ENCODE results near the gene EVX2. TPM values are rescaled to one million over a fixed set of nuclear protein-coding genes. Genes with fewer than 3 reads are reported as not detected.

Gene EVX2
- polyA plus RNA-seq, 1 donor from 2014 or later: not detected

- peaks cover 4% of the 10 kb centered on the region for H3K9me3 ChIP-seq (ENCODE audit: low read length)
- H4K20me1 ChIP-seq (ENCODE audit: insufficient read depth): no peaks in the 10 kb centered on the region
- H3F3A ChIP-seq (ENCODE audit: insufficient read depth, low read length, poor library complexity, severe bottlenecking): no peaks in the 10 kb centered on the region
- H3K4me2 ChIP-seq (ENCODE audit: low read length): no peak overlapping the region
- H3K36me3 ChIP-seq (ENCODE audit: insufficient read depth, low read length): no peaks in the 10 kb centered on the region
- no peak overlapping the region for H3K9ac ChIP-seq (ENCODE audit: low read length)
- TF ChIP-seq EZH2 (IDR thresholded peaks at IDR 0.05; ENCODE audit: borderline replicate concordance, insufficient read depth, low read length, poor library complexity, severe bottlenecking): peak; percentile 36
- TF ChIP-seq SMC3 (conservative IDR thresholded peaks at IDR 0.05; ENCODE audit: poor library complexity): peak; percentile 96
- TF ChIP-seq EP300 (conservative IDR thresholded peaks at IDR 0.05; ENCODE audit: poor library complexity, severe bottlenecking): no peak
- TF ChIP-seq POLR2AphosphoS5 (IDR thresholded peaks at IDR 0.05): no peak
- TF ChIP-seq REST (IDR thresholded peaks at IDR 0.05; ENCODE audit: borderline replicate concordance): no peak
- TF ChIP-seq CTCF (IDR thresholded peaks at IDR 0.05; ENCODE audit: poor library complexity, severe bottlenecking): peak; percentile 89
- TF ChIP-seq TAF1 (IDR thresholded peaks at IDR 0.05; ENCODE audit: low read depth): no peak
- peak; percentile 94 for TF ChIP-seq RAD21 (conservative IDR thresholded peaks at IDR 0.05)
- TF ChIP-seq MXI1 (conservative IDR thresholded peaks at IDR 0.05; ENCODE audit: poor library complexity, severe bottlenecking): peak; percentile 19
- no peak overlapping the region for H2AFZ ChIP-seq (ENCODE audit: low read depth, low read length)
- peak overlapping the region; percentile 58 for H3K4me3 ChIP-seq (ENCODE audit: low read length)
- no peak overlapping the region for H3K27ac ChIP-seq (ENCODE audit: low read length)
- H3K27me3 ChIP-seq (ENCODE audit: insufficient read depth, low read depth, low read length): peaks cover 100% of the 10 kb centered on the region
- no peaks in the 10 kb centered on the region for H3K9me2 ChIP-seq (ENCODE audit: insufficient read depth, low read length)
- no peaks in the 10 kb centered on the region for H3K79me2 ChIP-seq (replicated peaks; ENCODE audit: insufficient read depth, low read length)
These were observed 2.4 kb upstream of the EVX2 start for GRCh38 chr2:176085861-176086771.

- no peaks in the 10 kb centered on the region for H4K20me1 ChIP-seq (ENCODE audit: insufficient read depth)
- no peak overlapping the region for H3K4me3 ChIP-seq (ENCODE audit: low read length)
- no peak overlapping the region for H3K4me2 ChIP-seq (ENCODE audit: low read length)
These were observed 1.5 kb upstream of the EVX2 start for GRCh38 chr2:176085120-176085788.

More at GRCh38 chr2:176085120-176085788, 1.5 kb upstream of the EVX2 start:
- Histone ChIP-seq H3K9me2 (ENCODE audit: insufficient read depth, low read length) (no peaks in the 10 kb centered on the region), H3K9ac (ENCODE audit: low read length) (no peak overlapping the region), H3K27ac (ENCODE audit: low read length) (no peak overlapping the region), H3K79me2 (replicated peaks; ENCODE audit: insufficient read depth, low read length) (no peaks in the 10 kb centered on the region), H3F3A (ENCODE audit: insufficient read depth, low read length, poor library complexity, severe bottlenecking) (no peaks in the 10 kb centered on the region), H2AFZ (ENCODE audit: low read depth, low read length) (no peak overlapping the region), H3K36me3 (ENCODE audit: insufficient read depth, low read length) (no peaks in the 10 kb centered on the region), H3K9me3 (ENCODE audit: low read length) (peaks cover 4% of the 10 kb centered on the region), H3K27me3 (ENCODE audit: insufficient read depth, low read depth, low read length) (peaks cover 100% of the 10 kb centered on the region)
- no peak for TF ChIP-seq SMC3 (conservative IDR thresholded peaks at IDR 0.05; ENCODE audit: poor library complexity)
- TF ChIP-seq EZH2 (IDR thresholded peaks at IDR 0.05; ENCODE audit: borderline replicate concordance, insufficient read depth, low read length, poor library complexity, severe bottlenecking): peak; percentile 29
